NCI-H2196 treated with DMSO at 0.1 percent for 48 hours (cell line): ENCODE measurements around the gene TOP2A.

Experiments used
- DNase-seq: peaks from one replicate; lab custom pipeline; 2025; ENCODE audit not compliant: unreplicated experiment; lab: John Stamatoyannopoulos, UW

TOP2A gene, protein sequence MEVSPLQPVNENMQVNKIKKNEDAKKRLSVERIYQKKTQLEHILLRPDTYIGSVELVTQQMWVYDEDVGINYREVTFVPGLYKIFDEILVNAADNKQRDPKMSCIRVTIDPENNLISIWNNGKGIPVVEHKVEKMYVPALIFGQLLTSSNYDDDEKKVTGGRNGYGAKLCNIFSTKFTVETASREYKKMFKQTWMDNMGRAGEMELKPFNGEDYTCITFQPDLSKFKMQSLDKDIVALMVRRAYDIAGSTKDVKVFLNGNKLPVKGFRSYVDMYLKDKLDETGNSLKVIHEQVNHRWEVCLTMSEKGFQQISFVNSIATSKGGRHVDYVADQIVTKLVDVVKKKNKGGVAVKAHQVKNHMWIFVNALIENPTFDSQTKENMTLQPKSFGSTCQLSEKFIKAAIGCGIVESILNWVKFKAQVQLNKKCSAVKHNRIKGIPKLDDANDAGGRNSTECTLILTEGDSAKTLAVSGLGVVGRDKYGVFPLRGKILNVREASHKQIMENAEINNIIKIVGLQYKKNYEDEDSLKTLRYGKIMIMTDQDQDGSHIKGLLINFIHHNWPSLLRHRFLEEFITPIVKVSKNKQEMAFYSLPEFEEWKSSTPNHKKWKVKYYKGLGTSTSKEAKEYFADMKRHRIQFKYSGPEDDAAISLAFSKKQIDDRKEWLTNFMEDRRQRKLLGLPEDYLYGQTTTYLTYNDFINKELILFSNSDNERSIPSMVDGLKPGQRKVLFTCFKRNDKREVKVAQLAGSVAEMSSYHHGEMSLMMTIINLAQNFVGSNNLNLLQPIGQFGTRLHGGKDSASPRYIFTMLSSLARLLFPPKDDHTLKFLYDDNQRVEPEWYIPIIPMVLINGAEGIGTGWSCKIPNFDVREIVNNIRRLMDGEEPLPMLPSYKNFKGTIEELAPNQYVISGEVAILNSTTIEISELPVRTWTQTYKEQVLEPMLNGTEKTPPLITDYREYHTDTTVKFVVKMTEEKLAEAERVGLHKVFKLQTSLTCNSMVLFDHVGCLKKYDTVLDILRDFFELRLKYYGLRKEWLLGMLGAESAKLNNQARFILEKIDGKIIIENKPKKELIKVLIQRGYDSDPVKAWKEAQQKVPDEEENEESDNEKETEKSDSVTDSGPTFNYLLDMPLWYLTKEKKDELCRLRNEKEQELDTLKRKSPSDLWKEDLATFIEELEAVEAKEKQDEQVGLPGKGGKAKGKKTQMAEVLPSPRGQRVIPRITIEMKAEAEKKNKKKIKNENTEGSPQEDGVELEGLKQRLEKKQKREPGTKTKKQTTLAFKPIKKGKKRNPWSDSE (N-terminal part only)

DNA sequence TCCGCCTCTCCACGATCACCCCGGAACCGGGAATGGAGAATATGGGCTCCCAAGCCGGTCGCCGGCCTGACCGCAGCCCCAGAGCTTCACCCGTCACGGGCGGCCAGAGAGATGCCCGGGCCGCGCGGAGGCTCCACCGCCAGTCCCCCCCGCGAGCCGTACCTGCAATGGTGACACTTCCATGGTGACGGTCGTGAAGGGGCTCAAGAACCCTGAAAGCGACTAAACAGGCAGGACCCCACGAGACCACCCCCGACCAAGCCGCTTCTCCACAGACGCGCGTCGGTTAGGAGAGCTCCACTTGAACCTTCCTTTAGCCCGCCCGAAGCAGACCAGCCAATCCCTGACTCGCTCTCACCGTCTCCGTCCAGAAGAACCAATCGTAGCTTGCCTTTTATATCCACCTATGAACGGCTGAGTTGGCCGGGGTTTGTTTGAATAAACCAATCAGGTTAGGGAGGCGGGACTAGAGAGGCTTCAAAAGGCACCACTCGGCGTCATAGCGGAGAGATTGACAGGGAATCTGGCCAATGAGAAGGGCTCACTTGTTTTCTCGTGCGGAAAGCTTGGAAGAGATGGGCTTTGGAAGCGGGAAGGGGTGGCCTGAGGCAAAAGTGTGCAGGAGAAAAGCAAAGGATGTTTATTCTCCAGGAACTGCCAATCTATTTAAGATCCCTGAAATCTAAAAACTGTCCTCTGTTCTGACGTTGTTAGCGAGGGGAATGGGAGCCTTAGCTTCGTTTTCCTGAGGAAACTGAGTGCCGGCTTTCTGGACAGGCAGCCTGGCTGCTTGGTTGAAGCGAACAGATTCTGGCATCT is at the start of gene TOP2A:
Gene TOP2A (minus strand): TSS at position 288 of the 819 bp plus-strand sequence. CDS start 105 bp downstream, at position 183.
- peak; percentile 83 for DNase-seq

DNA sequence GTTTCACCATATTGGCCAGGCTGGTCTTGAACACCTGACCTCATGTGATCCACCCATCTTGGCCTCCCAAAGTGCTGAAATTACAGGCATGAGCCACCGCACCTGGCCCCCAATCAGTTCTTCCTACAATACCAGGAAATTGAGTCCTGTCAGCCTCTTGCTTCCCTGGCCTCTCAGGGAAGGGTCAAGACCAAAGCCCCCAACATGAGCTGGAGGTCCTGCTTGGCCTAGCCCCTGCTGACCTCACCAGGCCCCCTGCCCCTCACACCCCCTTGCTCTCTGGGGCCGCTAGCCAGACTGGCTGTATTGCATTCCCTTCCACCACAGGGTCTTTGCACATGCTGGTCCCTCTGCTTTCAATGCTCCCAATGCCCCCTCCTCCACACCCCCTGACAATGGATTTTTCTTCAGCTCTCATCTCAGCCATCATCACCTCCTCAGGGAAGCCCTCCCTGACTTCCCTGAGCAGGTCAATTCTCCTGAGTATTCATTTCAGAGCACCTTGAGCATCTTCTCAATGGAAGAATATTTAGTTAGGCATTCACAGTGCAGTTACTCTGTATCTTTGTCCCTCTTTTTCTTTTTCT is 49.7 kb upstream of the TOP2A start:
- no peak for DNase-seq

DNA sequence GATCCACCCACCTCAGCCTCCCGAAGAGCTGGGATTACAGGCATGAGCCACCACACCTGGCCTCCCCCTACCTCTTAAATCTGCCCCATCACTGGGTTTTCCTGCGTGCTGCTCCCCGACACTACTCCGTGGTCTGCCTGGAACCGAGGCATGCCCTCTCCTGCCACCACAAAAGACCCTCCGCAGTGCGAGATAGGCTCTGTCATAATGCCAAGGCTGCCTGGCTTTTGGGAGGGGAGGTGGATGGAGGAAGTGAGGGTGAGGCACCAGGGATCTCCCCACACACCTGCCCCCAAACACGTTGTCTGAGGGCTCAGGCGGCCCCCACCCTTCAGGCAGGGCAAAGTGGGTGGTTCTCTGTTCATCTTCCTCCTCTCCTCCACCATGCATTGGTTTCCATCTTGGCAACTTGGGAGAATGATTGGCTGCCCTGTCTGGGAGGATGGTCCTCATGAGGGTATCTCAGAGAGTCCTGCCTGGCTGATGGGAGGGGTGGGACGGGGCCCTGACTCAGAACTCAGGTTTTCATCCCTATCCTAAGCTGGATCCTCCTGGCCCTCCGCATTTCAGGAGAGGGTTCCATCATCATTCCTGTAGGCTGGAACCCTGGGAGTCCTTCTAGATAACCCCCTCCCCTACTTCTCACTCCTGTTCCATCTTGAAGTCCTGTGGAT is 48.7 kb upstream of the TOP2A start:
- no peak for DNase-seq

DNA sequence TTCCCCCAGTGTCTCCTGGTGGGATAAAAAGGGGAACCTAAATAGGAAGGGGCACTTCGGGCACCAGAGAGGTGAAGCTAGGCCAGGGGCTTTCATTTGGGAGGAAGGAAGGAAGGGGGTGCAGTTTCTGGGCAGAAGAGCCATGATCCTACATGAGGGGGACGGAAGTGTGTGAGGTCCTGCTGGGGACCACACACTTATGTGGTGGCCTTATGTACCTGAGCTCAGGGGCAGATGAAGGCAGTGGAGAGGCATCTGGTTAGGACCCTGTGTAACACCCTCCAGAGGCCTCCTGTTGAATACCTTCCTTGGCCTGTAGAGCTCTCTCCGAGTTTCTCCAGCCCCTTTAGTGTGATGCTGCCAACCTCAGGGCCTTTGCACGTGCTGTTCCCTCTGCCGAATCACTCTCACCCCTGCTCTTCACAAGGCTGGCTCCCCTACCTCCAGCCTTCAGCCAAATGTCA is 46.7 kb upstream of the TOP2A start:
- no peak for DNase-seq

DNA sequence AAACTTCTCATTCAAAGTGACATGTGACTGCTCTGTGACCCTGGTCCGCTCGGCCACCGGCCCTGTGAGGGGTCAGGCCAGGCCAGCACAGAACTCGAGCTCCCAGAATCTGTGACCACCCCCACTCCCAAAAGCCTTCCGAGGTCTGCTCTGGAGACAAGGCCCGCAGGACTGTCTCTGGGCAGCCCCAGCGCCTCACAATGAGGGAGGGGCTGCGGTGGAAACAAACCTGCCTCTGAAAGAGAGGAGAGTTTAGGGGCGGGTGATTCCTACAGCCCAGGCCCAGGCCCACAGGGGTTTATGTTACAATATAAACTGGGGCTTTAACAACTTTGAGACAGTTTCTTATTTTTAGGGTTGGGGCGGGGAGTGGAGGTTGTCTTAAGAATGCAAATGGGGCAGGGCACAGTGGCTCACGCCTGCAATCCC is 45.4 kb upstream of the TOP2A start:
- DNase-seq = no peak

DNA sequence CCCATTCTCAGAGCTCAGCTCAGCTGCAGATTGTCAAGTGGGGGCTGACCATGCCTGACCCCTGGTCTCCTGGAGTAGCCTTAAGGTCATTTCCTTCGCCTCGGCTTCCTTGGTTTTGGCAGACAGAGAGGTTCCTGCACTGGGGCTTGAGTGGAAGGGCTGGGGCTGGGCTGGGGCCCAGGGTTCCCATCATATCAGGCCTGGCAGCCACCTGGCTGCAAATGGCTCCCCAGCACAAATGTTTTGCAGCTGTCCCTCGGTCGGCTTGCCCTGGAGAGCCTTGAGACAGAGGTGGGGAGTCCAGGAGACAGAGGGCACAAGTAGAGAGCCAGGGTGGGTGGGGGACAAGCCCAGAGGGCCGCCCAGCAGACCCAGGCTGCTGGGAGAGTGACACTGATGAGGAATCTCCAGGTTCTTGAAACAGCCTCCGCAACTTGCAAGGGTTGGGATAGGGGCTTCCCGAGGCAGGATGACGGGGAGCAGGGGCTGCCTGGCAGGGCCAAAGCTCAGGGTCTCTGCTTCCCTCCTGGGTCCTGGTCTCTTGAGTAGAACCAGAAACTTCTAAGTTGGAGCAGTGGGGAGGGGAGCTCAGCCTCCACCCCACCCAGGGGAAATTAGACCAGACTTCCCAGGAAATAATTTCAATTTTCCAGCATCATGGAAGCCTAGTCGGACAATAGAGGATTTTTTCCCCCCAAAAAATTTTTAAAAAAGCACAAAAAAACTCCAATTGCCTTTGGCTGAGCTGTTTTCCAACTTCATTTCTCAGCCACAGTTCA is 44.8 kb upstream of the TOP2A start:
- no peak for DNase-seq

DNA sequence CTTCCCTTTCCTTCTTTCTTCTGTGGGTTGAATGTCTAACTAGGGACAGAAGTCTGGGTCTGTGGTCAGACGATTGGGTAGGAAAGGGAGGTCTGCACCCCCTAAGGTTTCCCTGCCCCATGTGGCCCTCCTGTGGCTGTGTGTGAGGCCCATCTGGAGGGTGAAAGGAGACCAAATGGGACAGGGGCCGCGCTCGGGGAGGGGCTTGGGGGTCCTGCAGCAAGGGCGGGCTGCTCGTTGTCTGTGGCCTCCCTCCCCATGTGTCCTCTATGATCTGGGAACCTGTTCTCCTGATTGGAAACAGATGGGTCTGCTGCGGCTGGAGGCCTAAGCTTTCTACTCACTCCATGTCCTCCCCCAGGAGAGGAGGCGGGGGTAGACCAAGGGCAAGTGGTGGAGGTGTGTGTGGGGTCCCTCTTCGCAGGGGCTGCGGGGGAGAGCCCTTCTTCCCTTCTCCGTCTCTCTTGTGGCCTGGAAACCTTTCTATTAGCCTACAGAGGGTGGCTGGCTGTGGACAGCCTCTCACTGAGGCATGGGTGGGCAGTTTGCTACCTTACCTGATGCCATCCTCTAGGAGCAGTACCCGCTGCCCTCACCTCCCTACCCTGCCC is 44.1 kb upstream of the TOP2A start:
- no peak for DNase-seq

DNA sequence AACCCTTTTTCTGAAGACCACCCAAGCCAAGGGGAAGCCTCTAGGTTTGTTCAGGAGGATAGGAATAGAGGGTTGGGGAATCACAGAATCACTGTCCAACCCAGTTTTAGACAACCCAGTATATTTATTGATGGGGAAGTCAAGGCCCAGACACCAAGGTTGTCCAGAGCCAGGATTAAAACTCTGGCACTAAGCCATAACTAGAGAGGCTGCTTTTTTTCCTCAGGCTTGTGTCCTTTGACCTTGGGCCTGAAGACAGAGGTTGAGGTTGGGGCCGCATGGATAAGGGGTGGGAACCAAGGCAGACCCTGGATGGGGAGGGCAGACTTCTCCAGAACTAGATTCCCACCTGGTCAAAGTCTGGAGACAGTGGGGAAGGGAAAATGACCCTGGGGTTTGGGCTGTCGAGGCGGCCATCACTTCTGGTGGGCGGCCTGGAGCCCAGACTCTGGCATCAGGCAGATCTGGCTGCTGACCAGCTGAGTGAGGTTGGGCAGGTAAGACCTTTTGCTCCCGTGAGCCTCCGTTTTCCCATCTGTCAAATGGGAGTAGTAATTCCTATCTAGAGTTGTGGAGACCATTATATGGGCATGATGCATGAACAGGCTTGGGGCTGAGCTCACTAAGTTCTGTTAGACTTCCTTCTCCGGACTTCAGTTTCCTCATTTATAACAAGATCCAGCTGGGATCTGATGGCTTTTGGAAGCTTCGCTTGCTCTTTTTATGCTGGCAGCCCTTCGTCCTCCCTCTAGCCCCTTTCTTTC is 43.5 kb upstream of the TOP2A start:
- DNase-seq = no peak

DNA sequence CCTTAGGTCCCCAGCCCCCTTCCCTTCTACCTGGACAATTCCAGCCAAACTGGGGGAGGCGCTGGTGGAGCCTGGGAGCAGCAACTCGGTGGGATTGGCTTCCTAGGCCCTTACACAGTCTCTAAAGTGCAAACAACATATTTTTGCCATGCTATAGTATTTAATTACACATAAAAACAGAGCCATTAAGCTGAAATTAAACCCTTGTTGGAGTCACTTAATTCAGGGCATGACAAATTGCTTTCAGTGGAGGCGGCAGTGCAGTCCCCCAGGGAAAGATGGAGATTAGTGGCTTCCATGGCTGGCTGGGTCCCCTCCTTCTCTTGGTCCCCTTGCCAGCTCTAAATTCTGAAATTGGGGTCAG is 42.9 kb upstream of the TOP2A start:
- no peak for DNase-seq

DNA sequence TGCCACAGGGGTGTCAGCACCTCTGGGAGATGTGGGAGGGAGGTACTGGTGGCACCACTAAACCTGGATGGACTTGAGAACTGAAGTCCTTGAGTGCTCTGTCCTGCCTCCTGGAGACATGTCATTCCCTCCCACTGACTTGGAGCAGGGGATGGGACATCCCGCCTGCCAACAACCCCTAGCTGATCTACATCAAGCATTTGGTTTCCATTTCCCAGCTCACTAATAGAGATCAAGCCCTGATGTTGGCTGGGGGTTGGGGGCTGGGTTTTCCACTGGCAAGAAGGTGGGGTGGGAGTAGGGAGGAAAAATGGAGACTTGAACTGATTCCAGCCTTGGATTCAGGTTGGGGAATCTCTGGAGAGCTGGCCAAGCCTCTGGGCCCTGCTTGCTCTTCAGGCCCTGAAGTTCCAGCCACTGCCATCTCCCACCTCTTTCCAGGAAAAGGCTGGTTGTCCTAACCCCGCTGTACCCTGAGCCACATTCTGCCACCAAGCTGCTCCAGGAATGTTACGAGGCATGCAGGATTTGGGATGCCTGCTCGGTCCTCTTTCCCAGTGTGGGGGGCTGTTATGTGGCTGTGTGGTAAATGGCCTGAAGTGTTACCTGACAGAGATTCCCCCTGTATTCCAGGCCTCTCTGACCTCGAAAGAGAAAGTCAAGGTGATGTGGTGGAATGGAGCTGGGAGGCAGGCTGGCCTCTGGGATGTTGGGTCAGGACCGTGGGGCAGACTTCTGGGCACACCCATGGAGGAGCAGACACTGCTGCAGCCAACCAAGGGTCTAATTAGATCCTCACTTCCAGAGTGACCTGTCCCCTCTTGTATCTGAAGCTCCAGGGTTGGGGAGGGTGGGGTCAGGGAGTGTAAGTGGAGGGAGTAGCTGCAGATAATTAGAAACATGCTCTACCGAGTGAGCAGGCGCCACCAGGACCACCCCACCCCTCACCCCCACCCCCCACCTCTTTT is 42.2 kb upstream of the TOP2A start:
- no peak for DNase-seq

DNA sequence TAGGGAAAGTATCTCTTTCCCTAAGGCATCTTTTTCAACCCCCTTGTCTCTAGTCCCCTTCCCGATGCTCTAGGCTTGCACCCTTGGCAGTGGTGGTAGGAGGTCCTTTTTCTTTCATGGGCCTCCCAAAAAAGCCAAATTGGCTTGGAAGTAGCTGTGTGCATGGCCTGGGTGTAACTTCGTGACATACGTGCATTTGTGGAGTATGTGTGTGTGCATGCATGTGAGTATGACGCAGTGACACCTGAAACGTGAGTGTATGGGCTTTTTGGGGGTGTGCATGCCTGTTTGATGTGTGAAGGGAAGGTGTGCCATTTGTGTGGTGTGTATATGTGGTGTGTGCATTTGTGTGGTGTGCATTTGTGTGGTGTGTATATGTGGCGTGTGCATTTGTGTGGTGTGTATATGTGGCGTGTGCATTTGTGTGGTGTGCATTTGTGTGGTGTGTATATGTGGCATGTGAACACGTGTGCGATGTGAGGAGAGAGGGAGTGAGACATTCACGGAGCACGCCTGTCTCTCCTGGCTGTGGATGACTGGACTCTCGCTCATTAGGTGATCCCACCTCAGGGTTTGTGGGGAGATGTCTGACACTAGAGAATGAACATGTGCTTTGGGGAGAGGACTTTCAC is 41.3 kb upstream of the TOP2A start:
- DNase-seq = no peak

DNA sequence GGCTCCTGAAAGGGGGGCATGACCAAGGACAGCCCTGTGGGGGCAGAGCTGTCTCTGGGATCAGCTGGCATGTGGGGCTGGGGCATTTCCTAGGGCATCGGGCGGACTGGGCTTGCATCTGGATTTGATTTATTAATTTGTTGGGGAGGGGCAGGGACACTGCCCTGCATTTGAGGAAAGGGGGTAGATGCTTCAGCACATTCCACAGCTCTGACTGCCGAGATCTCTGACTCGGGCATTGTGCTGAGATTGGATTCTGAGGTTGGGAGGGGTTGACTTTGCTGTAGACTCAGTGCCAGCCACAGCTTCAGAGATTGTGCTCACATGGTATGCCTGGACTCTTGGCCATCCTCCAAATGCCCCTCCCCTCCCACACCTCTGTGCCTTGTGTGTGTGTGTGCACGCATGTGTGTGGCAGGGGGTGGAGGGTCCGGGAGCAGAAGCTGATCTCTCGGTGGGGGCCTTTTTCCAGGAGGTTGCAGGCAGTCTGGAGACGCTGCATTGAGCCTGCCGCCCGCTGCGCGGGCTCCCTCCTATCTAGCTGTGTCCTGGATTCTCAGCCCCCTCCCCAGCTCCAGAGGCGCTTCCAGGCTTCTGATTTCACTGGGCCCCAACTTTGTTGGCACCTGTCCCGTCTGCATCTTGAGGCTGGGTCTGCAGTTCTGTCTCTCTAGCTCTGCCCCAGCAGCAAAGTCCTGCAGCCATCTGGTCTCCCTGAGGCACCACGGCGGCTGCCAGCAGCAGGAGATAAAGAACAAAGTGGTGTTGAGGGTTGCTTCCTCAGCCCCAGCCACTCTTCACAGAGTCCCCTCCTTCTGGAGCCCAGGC is 40.5 kb upstream of the TOP2A start:
- no peak for DNase-seq

DNA sequence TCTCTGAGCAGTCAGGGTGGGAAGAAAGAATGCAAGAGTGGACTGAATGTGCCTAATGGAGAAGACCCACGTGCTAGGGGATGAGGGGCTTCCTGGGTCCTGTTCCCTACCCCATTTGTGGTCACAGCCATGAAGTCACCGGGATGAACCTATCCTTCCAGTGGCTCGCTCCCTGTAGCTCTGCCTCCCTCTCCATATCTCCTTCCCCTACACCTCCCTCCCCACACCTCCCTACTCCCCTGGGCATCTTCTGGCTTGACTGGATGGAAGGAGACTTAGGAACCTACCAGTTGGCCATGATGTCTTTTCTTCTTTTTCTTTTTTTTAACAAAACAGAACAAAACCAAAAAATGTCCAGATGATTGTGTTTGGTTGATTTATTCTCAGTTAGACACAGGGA is 39.7 kb upstream of the TOP2A start:
- DNase-seq = no peak

DNA sequence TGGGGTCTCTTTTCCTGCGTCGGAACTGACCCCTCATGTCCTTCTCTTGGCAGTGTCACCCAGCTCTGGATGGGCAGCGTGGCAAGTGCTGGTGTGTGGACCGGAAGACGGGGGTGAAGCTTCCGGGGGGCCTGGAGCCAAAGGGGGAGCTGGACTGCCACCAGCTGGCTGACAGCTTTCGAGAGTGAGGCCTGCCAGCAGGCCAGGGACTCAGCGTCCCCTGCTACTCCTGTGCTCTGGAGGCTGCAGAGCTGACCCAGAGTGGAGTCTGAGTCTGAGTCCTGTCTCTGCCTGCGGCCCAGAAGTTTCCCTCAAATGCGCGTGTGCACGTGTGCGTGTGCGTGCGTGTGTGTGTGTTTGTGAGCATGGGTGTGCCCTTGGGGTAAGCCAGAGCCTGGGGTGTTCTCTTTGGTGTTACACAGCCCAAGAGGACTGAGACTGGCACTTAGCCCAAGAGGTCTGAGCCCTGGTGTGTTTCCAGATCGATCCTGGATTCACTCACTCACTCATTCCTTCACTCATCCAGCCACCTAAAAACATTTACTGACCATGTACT is 38.8 kb upstream of the TOP2A start:
- DNase-seq = no peak

DNA sequence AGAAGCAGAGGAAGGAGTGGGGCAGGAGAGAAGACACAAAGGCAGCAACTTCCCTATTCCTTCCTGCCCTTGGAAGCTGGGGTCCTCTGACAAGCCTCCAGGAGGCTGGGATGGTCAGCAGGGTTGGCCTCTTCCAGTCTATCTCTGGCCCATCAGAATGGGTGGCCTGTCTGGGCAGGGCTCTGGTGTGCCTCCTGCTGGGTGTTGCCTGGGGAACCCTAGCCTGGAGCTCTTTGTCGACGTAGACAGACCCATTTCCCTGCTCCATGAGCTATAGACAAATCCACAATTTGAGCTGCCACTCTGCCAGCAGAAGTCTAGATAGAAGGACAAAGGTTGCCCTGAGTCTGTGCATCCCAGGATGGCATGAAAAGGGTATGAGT is 36.9 kb upstream of the TOP2A start:
- DNase-seq = no peak
